Hypothalamus (tissue), 51 donors: ENCODE results near the gene ADAMTS19.
A peak's percentile ranks its signal among the peaks of the same experiment; 100 is the strongest.

Source experiments
- DNase-seq, 51 donors: peaks; one replicate each; lab custom pipeline; 2025; lab: John Stamatoyannopoulos, UW

ADAMTS19 gene

DNA sequence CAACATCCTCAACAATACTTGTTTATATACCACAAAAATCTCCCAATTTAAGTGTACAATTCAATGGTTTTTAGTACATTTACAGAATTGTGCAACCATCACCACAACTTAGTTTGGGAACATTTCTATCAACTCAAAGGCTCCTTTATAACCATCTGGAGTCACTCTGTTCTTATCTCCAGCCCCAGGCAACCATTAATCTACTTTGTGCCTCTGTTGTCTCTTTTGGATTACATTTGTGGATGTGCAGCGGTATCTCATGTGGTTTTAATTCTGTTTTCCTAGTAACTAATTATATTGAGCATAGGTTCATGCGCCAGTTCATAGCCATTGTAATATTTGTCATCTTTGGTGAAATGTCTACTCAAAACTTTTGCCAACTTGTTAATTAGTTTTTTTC is 14.4 kb downstream of the ADAMTS19 start:
- DNase-seq = no peak

DNA sequence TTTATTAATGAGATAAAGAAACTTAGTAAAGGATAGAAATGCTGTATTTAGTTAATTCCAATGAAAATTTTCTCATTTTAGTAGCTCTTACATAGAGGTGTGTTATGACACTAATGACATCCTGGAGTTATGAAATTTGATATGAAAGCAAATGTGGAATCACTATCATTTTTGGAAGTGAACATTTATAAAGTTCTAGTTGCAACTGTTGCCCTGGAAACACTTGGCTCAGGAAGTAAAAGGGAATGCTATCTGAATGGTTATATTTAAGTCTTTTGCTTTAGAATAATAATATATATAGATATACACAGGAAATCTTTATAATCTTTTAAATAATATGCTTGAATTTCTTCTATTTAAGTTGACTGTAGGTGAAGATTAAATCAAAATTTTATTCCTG is 16.7 kb downstream of the ADAMTS19 start:
- DNase-seq = no peak

DNA sequence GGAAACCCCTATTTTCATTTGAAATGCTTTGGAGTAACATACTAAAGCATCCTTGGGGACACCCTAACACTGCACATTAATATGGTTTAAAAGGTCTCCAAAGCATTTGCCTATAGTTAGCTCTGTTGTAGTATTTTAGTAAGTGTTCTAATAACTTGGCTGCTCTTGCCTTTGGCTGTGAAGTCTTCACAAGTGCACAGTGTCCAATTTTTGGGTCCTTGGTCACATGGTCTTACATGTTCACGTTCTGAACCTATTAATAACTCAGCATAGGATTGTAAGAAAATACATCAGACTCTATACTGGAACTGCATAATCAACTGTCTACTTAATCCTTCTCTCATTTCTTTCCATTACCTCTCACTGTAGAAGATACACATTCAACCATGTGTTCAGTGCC is 17.4 kb downstream of the ADAMTS19 start:
- no peak for DNase-seq

DNA sequence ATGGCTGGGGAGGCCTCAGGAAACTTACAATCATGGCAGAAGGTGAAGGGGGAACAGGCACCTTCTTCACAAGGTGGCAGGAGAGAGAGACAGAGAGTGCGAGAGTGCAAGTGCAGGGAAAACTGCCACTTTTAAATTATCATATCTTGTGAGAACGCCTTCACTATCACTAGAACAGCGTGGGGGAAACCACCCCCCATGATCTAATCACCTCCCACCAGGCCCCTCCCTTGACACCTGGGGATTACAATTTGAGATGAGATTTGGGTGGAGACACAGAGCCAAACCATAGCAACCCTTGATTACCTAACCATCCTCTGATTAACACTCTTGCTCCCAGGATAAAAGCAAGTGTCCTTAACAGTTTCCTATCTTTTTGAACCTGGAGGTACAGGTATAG is 21.1 kb downstream of the ADAMTS19 start:
- no peak for DNase-seq

DNA sequence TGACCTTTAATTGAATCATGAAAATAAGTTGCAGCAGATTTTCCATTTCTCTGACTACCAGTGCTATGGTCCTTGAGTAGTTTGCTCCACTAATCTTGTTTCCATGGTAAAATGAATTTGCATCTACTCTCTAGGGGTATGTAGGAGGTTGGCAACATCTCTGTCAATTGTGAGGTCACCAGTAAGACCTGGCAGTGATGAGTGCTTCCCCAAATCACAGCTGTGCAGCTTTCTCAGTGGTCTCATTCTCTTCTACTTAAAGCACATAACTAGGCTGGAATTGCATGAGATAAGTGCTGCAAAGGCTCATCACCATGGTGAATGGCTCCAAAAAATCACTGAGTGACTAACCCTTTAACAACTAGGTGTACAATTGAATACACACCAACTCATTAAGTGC is 36.3 kb downstream of the ADAMTS19 start:
- DNase-seq = peak in 1 of 51 donors; percentile 16

DNA sequence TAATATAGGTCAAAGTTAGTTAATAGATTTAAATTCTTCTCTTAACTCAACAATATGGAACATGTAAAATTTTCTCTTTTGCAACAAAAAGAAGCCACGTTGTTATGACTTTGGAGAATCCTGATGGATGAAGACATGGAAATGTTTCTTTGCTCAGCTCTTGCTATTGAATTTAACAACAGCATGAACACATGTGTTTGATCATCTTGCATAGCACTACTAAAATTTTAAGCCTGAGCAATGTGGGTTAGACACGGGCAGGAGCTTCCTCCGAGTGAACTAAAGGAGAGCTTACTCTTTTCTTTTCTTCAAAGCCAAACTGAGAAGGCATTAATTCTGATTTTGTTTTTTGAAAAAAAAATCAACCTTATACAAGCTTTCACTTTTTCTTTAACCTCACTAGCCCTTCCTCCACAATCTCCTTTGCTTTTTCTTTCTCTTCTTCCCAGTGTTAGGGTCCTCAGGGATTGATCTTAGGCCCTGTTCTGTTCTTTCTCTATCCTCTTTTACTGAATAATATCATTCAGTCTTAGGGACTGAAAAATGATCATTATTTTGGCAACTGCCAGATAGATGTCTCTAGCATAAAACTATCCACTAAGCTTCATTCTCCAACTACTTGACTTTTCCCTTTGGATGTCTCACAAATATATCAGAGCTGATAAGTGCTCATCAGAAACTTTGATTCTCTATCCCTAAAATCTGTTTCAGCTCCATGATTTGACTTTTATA is 36.9 kb downstream of the ADAMTS19 start:
- DNase-seq = no peak

DNA sequence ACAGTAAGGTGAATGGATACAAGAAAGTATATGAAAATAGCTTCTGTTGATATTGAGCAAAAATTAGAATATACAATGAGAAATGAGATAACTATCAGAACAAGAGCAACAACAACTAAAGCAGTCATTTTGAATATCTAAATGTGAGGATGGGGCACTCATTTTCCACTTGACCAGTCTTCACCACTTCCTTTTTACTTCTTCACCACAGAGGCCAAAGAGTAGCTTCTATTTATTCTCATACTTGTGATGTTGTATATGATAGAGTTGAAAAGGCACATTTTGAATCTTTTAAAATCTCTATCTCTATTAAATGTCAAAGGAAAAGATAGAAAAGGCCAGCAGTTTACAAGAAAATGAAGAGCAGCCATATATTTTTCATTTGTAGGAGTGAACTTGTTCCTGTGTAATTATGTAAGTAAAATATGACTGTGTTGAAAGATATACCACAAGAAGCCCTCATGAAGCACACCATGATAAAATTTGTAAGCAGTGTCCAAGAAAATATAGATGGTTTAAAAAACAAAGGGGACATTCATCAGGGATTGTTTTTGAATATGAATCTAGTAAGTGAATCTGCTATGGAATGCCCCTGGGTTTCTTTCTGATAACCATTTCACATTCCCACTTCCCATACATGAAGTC is 39.2 kb downstream of the ADAMTS19 start:
- no peak for DNase-seq

DNA sequence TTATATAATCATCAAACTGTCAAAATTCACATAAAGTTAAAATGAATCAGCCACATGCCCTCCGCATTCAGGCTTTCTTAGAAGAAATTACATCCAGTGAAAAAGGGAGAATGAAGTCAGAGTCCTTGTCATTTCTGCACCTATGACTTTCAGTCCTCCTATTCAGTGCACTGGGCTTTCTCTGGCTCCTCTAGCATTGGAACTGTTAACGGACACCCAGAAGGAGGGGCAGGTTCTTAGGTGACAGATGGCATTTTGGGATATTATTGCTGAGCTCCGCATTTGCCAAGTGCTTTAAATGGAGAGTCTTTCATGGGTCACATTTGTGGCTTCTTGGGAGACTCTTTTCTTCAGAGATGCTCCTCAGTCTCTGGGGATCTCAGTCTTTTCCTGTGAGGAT is 40.0 kb downstream of the ADAMTS19 start:
- no peak for DNase-seq

DNA sequence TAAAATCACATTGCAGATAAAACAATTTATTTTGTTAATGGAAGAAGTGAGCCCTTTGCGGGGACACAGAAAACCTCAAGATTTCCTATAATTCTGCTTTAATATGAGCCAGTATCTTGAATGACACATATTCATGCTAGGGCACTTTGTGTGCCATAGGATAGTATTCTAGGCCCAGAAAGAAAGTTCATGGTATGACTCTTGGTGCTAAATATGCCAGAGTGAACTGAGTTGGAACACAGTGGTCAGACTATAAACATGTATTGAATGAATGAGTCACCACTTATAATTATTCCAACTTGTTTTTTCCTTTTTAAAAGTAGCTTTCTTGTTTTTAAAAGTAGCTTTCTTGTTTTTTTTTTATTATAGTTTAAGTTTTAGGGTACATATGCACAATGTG is 46.0 kb downstream of the ADAMTS19 start:
- no peak for DNase-seq

DNA sequence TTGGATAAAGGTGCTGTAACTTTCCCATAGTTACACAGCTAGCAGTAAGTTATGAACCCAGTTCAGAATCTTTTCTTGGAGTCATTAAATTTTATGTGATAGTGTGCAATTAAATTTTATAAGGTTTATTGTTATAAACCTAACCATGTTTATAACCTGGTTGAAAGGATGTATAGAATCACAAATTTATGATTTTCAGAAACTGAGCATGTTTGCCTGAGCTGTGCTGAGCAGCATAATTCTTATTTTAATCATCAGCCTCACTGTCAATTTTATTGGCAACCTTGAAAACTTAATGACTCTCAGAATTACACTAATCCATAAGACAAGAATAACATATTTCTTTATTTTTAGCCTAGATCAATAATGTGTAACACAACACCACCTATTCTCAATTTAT is 46.9 kb downstream of the ADAMTS19 start:
- DNase-seq = no peak

DNA sequence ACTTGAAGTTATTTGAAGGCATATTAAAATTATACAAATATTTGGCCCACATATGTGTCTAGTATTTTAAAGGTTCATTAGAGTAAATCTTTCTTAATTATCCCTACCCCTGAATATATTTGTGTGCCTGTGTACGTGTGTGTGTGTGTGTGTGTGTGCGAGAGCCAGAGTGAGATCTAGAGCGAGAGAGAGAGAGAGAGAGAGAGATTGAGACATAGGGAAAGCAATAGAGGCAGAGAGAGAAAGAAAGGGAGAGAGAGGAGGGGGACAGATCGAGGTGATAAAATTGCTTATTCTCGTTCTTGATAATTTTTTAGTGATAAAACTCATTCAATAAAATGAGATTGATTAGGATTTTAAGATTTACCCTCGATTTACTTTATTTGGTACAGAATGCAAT is 47.4 kb downstream of the ADAMTS19 start:
- no peak for DNase-seq

DNA sequence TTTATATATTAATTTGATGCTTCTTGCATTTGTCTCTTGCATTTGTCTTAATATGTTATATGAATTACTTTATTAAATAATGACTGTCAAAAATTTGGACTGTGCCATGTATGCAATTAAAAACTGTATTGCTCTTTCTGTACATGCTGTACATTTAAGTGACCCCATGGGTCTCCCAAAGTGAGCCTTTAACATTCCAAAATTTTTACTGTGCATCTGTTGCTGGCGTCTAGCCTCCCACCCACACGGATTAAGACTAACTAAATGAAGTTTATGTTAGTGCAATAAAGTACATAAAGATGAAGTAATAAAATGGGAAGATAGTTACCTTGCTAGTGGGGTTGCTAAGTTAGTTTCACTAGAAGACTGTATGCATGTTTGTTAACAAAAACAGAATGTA is 48.5 kb downstream of the ADAMTS19 start:
- no peak for DNase-seq

DNA sequence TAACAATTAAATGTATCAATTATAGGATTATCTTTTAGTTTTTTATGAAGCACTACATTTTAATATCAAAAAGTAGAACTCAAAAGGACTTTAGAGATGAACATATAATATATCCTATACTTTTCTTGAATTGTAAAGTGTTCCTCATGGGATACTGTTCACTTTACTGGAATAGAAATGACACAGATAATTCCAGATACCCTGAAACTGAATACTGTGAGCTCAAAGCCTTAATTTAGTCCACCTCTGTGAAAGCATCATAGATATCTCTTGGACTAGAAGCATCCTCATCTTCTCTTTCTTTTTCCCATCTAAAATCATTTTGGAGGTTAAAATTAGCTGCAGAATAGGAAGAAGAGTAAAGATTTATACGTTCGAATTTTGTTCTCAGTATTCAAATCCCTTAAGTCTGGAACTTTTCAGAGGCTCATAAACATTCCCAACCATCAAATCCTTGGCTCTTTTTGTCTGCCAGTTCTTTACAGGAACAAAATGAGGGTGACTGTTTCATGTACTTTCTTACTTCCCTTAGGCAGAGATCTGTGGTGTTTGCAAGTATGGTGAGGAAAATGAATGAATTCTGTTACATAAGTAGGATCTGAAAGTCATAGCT is 49.4 kb downstream of the ADAMTS19 start:
- DNase-seq = no peak

DNA sequence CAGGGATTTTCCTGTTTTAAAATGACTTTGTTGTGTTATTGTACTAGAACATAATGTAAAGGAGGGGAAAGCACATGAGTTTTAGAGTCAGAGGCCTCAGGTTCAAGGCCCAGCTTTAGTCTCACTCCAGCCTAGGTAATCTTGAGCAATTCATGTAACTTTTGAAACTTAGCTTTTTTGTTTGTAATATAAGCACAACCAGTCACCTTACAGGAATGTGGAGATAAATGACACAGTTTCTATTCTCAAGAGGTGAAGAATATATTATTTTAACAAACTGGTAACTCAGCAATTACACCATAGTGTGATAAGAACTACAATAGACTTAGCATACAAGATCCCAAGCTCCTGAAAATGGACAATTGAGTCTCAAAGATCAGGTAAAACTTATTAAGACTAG is 51.2 kb downstream of the ADAMTS19 start:
- DNase-seq = no peak

DNA sequence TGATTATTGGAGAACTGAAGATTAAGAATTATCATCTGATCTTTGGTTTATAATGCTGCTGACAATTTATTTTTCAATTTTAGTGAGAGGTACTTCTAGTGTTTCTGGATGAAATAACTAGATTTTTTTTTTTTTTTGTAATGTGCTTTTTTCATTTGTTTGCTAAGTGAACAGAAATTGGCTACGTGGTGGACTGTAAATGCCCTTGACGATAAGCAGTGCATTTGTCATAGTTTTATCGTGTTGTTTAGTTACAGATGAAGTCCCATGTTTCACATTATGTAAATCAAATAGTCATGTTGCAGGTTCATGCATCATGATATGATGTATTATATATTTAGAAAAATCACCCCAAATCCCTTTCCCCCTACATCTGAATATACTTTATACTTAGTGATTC is 81.0 kb downstream of the ADAMTS19 start:
- DNase-seq = no peak

DNA sequence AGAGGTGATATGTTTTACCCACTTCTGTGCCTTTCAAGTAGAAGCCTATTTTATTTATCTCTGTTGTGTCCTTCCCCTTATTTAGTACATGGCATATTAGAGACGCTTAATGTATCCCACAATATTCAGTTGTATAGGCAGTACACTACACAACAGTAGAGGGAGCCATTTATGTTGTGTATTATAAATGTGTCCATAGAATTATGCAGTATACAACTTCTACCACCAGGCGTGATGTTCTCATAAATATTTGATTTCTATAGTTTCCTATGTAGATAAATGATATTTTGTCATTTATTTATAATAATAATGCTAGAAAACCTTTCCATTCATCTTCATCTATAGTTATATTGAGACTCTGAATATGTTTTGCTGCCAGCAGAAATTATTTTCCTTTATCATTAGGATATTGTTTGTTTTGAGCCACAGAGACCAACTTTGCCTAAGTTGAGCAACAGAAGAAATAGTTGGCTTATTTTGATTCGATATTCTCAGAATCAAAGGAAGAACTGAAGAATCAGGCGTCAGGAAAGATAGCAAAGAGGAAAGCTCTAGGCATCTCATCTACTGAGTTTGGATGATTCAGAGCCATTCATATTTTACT is 81.7 kb downstream of the ADAMTS19 start:
- DNase-seq = no peak

DNA sequence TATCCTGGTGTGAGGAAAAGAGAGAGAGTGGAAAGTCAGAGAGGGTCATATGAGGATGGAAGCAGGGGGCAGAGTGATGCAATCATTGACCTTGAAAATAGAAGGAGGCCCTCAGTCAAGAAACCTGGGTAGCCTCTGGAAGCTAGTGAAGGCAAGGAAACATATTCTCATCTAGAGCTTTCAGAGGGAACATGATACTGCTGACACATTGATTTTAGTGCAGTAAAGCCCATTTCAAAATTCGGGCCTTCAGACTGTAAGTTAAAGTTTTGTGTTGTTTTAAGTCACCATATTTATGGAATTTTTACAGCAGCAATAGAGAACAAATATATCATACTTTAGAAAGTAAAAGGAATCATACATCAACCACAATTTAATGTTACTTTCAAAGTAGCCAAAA is 87.0 kb downstream of the ADAMTS19 start:
- no peak for DNase-seq

DNA sequence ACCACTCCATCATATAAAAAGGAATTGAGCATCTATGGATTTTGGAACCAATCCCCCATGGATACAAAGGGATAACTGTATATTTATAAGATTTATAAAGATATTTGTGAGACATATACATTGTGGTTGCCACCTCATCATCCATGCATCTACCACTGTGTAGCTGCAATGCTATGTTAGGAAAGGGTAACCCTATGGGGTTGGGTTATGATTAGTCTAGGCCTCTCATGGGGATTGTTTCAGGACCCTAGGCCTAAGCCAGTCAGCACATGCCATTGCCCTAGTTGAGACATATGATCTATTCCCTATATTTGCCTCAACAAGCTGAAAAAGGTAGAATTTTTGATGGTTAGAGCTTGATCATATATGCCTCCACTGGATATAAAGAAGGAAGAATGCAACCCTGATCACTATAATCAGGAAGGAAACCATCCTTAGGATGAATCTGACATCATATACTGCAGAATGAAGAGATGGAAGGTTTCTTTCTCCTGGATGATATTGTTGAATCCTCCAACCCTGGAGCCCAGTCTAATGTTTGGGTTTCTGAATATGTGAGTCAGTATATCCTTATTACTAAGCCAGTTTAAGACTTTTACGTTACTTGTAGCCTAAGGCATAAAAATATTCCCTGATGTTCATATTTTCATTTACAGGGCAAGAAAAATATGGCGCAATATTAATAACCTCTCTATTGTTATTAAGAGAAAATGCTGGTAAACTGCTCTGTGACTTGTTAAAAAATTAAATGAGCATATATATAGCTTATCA is 94.2 kb downstream of the ADAMTS19 start:
- DNase-seq = no peak

DNA sequence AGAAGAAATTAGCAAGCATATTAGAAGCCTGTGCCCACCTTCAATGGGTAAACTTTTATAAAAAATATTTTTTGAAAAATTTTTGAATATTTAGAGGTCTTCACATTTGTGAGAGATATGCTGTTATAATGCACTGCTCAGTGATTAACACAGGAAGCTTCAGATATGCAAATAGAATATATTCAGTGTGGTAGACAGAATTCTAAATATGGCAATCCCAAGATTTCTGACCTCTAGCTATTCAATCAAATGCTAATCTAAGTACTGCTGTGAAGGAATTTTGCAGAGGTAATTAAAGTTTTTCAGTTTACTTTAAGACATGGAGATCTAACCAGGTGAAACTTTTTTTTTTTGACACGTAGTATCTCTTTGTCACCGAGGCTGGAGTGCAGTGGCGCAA is 103.5 kb downstream of the ADAMTS19 start:
- no peak for DNase-seq

DNA sequence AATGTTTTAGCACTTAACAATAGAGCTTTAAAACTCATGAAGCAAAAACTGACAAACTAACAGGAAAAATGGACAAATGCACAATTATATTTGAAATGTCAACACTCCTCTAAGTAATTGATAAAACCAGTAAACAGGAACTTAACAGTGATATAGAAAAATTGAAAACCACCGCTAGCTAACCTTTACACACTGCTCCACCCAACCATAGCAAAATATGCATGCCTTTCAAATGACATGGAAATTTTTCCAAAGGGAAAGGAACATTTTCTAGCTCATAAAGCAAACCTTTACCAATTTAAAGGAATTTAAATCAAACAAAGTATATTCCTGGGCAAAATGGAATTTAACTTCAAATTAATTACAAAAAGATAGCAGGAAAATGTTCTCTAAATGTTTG is 109.2 kb downstream of the ADAMTS19 start:
- DNase-seq = no peak

DNA sequence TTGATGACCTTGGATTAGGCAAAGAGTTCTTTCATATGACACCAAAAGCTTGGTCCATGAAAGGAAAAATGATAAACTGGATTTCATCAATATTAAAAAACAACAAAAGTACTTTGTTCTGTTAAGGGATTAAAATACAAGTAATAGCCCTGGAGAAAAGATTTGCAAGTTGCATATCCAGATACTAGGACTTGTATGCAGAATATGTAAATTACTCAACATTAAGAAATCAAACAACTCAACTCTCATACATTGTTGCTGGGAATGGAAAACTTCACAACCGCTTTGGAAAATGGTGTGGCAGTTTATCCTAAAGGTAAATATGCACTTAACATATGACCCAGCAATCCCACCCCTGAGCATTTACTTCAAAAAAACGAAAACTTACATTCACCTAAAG is 112.0 kb downstream of the ADAMTS19 start:
- DNase-seq = no peak
